ENCODE measurements around the gene EVC2. TPM values are rescaled to one million over a fixed set of nuclear protein-coding genes. Genes with fewer than 3 reads are reported as not detected.
A peak's percentile ranks its signal among the peaks of the same experiment; 100 is the strongest.

EVC2 gene
- total RNA-seq (2014; rRNA removed; shearing (Covaris generic)) = 2.5 and 5.5 TPM in 2 replicates

- peak; percentile 35 for DNase-seq (ENCODE audit: low read depth)
Observed at GRCh38 chr4:5708449-5709206, at the start of gene EVC2. Gene EVC2, minus strand, starts transcription at chr4:5708559. Its CDS starts 46 bp downstream, at chr4:5708513.

DNA sequence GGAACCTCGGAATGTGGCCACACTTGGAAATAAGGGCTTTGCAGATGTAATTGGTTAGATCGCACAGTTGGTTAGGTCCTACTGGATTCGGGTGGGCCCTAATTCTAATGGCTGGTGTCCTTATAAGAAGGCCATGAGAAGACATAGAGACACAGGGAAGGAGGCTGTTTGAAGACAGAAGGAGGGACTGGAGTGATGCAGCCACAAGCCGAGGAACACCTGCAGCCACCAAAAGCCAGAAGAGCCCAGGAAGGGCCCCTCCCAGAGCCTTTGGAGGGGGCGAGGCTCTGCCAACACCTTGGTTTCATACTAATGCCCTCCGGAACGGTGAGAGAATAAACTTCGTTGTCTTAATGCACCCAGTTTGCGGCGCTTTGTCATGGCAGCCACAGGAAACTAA, 49.6 kb upstream of the EVC2 start:
- no peak for DNase-seq (ENCODE audit: low read depth)

DNA sequence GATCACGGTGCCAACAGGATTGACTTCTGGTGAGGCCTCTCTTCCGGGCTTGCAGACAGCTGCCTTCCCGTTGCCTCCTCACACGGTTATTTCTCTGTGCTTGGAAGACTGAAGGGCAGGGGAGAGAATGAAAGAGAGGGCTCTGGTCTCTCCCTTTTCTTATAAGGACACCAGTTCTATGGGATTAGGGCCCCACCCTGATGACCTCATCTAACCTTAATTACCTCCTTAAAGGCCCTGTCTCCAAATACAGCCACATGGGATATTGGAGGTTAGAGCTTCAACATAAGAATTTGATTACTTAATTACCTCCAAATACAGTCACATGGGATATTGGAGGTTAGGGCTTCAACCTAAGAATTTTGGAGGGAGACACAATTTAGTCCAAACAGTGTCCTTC, 49.2 kb upstream of the EVC2 start:
- no peak for DNase-seq (ENCODE audit: low read depth)

GRCh38 chr4:5757091-5757490, 48.7 kb upstream of the EVC2 start:
- no peak for DNase-seq (ENCODE audit: low read depth)

DNA sequence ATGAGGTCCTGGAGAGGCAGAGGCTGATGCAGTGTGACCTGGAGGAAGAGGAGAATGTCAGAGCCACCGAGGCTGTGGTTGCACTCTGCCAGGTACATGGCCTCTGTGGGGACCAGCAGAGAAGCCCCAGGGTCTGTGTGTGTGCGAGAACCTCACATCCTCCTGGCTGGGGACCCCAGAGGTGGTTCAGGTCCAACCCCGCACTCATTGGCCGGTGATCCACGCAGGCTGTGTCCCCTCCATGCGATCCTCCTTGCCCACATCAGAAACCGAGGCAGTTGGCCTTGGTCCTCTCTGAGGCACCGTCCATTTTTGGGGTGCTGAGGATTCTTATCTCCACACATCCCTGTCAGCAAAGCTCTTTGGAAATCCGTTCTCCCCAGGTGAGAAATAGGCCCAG, 47.9 kb upstream of the EVC2 start:
- DNase-seq (ENCODE audit: low read depth) = no peak

DNA sequence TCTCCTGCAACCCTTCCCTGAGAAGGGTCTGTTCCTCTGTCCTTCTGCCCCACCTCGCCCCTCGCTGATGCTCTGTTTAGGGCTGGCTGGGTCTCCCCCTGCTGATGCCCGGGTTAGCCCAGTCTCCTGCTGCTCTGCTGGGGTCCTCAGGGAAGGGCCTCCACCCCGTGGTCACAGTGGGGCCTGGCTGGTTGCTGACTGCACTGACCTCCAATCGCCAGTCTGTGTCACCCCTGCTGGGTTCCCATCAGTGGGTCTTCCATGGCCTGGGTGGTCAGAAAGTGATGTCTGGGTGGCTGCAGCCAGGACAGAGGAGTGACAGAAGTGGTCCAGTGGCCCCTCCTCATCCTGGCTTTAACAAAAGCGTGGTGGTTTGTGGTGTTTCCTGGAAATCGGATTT, 47.3 kb upstream of the EVC2 start:
- DNase-seq (ENCODE audit: low read depth) = no peak

GRCh38 chr4:5755161-5755560, 46.8 kb upstream of the EVC2 start:
- DNase-seq (ENCODE audit: low read depth) = no peak

DNA sequence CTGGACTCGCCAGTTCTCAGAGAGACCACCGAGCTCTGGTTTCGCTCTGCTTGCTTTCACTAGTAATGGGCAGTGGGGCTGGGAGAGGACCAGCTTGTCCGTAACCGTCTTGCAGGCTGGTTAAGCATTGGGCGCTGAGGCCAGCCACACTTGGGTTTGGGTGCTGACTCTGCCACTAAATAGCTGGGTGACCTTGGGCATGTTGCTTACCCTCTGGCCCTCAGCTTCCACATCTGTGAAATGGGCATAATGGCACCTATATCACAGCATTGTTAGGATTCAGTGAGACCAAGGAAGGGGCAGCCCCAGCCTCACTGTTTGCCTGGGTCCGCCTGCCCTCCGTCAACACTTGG, 46.1 kb upstream of the EVC2 start:
- DNase-seq (ENCODE audit: low read depth) = no peak

GRCh38 chr4:5753766-5754528, 45.6 kb upstream of the EVC2 start:
- peak; percentile 90 for DNase-seq (ENCODE audit: low read depth)

DNA sequence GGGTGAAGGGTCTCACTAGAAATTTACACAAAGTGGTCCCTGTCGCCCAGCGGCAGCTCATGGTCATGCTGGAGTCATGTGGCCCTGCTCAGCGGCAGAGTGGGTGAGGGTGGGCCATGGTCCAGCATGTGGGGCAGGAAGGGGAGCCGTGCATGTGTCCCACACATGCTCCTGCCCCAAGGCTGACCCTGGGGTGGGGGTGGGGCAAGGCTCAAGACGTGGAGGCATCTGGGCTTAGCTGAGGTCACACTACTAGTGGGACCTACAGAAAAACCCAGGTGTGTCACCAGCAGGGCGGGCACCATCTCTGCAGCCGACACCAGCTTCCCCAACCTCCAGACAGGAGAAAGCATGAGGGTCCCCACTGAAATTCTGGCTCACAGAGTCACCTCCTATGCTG, 45.0 kb upstream of the EVC2 start:
- DNase-seq (ENCODE audit: low read depth) = no peak

DNA sequence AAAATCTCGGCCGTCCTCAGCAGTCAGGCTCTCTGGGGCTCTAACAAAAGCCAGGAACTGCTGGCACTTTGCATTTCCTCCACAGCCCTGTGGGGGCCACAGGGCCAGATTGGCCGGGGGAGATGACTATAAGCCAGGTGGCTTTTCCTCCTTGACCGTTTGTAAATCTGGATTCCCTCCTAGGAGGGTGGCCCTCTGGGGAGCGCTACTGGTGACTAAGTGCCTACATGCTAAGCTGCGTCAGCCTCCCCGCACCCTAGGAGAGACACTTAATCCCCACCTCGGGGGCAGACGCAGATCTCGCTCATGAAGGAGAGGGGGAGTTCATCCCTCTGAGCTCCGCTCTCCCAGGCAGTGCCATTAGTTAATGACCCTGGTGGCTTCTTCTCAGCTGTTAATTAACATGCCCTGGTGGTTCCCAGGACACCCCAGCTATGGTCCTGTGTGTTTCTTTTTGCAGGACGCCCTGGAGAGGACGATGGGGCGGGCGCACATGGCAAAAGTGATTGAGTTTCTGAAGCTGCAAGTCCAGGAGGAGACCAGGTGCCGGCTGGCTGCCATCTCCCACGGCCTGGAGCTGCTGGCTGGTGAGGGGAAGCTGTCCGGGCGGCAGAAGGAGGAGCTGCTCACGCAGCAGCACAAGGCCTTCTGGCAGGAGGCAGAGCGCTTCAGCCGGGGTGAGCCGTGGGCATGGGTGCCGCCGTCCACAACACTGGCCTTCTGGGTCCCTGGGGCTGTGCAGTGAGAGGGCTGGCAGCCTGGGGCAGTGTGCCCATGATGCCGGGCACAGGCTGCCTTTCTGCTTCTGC, 44.2 kb upstream of the EVC2 start:
- DNase-seq (ENCODE audit: low read depth) = peak; percentile 31

DNA sequence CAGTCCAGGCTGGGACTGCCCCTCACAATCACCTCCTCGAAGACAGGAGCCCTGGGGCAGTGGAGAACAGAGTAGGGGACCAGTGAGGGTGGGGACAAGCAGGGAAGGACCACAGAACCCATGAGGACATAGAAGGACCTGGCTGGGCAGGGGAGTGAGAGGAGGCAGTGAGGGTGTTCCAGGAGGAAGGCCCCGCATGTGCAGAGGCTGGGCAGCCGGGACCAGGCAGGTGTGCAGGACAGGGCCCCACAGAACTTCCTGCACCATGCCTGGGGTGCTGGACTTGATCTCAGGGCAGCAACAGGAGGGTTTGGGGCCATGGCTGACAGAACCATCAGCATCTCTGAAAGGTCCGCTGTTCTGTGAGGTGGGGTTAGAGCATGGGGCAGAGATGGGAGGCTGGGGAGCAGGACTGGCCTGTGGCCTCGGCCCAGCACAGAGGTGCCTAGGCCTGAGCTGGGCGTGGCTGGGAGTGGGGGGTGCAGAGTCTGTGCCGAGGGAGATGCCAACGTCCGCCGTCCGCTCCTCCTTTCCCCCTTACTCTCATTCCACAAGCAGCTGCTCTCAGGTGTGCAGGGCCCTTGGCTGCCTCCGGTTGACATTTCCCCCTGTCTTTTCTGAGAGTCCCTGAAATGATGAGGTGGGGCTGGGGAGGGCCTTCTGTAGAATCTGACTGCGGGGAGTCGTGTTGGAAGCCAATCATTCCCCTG, 43.5 kb upstream of the EVC2 start:
- DNase-seq (ENCODE audit: low read depth) = no peak

DNA sequence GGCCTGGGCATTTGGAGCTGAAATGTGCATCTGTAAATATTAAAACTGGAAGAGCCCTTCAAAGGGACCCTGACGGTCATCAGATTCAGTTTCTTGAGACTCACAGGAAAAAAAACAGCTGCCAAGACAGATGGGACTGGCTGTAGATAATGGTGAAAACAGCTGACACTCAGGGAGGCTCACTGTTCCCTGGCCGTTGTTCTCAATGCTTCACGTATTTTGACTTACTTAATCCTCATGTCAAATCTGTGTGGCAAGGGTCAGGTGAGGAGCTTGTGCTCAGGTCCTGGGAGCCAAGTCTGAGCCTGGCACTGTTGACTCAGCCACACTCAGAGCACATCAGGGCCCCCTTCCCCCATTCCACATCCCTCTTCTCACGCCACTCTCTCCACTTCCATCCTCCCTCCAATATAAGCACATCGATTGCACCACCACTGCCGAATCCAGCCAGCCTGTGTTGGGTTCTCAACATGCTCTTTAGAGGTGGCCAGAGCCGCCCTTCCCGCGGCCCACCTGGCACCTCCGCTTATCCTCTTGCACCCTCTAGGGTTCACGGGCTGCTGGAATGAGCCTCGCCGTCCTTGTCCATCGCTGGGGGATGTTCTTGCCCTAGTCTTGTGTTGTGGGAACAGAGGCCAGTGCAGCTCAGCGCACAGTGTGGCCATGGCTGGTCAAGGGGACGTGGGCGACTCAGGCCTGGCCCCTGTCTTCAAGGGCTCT, 42.7 kb upstream of the EVC2 start:
- DNase-seq (ENCODE audit: low read depth) = peak; percentile 57

- peak; percentile 40 for DNase-seq (ENCODE audit: low read depth)
Observed at GRCh38 chr4:5750052-5750945, 41.9 kb upstream of the EVC2 start.

- DNase-seq (ENCODE audit: low read depth) = no peak
Observed at GRCh38 chr4:5749568-5749967, 41.2 kb upstream of the EVC2 start.

DNA sequence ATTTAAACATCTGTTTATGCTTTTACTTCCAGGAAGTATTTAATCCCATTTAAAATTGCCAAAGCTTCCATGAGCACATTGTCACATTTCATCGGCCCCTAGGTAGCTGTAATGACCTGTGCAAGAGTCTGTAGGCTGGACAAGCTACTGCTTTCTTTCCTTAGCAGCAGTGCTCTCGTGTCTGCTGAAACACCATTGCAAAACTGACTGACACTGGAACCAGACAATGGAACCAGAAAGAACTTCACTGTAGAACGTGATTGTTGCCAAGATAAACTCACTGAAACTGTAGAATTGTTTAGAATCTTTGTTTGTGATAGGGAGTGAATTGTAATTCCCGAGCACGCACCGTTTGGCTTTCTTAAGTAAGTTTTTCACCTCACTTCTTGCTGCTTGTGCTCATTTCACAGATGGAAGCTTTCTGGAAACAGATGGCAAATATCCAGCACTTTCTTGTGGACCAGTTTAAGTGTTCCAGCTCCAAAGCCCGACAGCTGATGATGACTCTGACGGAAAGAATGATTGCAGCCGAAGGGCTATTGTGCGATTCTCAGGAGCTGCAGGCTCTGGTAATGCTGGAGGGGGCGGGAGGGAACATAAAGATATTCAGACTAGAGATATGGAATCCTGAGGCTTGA, 39.5 kb upstream of the EVC2 start:
- peak; percentile 93 for DNase-seq (ENCODE audit: low read depth)

DNA sequence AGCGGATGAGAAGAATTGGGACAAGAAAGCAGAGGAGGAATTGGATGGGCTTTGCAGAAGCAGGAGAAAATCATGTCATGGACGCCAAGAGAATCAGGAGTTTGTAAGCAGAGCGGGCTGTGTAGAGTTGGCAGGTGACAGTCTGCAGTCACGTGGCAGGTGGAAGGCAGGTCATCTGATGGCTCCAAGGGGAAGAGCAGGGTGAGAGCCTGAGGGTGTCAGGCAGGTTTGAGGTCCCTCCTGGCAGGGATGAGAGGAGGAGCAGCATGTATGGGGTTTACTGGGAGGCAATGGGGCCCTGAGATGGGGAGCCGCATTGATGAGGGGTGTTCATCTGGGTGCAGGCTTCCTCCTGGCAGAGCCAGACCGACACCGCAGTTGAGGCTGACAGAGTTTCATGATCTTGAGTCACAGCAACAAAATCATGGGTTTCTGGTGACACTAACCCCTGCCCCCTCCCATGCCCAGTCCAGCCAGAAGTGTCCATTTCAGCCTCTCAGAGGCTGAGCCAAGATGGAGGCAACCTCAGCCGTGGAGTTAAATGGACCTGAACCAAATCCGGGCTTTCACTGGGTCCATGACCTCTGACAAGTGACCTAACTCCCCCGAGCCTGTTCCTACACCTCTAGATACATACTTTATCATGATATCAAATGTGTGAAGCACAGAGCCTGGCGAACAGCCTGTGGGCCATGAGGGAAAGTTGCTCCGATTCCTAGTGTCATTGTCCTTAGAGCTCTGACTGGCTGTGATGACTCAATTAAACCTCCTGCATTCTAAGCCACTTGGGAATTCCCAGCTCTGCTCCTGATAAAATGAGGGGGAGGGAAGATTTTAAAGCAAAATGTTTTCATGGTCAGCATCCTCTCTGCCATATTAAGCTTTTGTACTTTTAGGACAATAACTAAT, 38.7 kb upstream of the EVC2 start:
- DNase-seq (ENCODE audit: low read depth) = peak; percentile 79

DNA sequence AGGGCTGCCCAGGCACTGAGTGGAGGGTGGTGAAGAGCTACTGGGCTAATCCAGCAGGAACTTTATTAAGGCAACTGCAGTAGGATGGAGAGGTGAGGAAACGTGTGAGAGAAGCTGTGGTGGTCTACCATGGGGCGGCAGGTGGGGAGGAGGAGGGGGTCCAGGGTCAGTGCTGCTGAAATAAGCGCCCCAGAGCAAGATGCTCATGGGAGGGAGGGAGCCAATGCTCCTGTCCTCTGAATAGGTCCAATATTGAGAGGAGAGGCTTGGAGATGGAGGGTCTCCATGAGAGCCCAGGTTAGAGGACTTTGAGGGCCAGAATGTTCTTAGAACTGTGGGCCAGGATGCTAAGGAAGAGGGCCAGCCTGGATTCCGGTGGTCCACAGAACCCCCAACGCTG, 37.9 kb upstream of the EVC2 start:
- no peak for DNase-seq (ENCODE audit: low read depth)

GRCh38 chr4:5742968-5743367, 34.6 kb upstream of the EVC2 start:
- DNase-seq (ENCODE audit: low read depth) = no peak
